ENCODE data around the gene TBX15.

DNA sequence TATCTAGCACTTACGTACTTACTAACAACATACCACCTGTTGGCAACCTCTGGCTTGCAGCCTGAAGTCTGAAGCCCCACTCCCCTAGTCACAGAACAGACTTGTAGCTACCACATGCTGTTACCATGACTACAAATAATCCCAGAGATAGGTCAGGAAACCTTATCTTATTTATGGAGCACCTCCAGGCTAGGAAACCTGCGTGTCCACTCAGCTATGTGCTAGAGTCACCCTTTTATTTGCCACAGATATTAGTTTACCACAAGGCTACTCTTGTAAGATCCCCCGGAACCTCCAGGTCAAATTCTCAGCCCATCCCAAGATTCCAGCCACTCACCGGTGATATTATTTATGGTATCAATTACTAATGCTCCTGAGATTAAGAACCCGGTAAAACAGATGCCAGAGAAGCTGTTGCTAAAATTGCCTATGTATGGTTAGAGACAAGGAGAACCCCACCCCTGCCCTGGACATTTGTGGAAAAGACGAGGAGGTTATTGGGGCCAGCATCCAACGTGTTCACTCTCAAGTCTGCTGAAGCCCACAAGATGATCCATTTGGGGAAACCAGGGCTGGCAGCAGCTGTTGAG is 116.5 kb downstream of the TBX15 start:
- TF ChIP-seq, protein P1, sequence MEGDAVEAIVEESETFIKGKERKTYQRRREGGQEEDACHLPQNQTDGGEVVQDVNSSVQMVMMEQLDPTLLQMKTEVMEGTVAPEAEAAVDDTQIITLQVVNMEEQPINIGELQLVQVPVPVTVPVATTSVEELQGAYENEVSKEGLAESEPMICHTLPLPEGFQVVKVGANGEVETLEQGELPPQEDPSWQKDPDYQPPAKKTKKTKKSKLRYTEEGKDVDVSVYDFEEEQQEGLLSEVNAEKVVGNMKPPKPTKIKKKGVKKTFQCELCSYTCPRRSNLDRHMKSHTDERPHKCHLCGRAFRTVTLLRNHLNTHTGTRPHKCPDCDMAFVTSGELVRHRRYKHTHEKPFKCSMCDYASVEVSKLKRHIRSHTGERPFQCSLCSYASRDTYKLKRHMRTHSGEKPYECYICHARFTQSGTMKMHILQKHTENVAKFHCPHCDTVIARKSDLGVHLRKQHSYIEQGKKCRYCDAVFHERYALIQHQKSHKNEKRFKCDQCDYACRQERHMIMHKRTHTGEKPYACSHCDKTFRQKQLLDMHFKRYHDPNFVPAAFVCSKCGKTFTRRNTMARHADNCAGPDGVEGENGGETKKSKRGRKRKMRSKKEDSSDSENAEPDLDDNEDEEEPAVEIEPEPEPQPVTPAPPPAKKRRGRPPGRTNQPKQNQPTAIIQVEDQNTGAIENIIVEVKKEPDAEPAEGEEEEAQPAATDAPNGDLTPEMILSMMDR (optimal IDR thresholded peaks at IDR 0.05 in 1 of 3, IDR thresholded peaks at IDR 0.05 in 1 of 3, conservative IDR thresholded peaks at IDR 0.05 in 1 of 3; ENCODE audit: extremely low read depth in 1 of 3, insufficient read depth in 2 of 3, low read length in 3 of 3): no peak
- no peak for TF ChIP-seq EZH2 (IDR thresholded peaks at IDR 0.05; ENCODE audit: low read length)
